Suppressor macrophage treated with lipopolysaccharide for 4 hours (primary cell): ENCODE data around the gene IRF1.
A peak's percentile ranks its signal among the peaks of the same experiment; 100 is the strongest.

Source experiments
- DNase-seq: peaks from one replicate; pipeline ENCODE4 v3.0.0-alpha.2; 2020

IRF1 gene

GRCh38 chr5:132500244-132500930 is 9.8 kb upstream of the IRF1 start:
- DNase-seq: no peak

GRCh38 chr5:132499440-132500243 is 9.1 kb upstream of the IRF1 start:
- no peak for DNase-seq

- DNase-seq: no peak
Measured at GRCh38 chr5:132498686-132499271, 8.2 kb upstream of the IRF1 start.

- peak; percentile 93 for DNase-seq
Measured at GRCh38 chr5:132498152-132498551, 7.6 kb upstream of the IRF1 start.

- no peak for DNase-seq
Measured at GRCh38 chr5:132497488-132497997, 7.0 kb upstream of the IRF1 start.

DNA sequence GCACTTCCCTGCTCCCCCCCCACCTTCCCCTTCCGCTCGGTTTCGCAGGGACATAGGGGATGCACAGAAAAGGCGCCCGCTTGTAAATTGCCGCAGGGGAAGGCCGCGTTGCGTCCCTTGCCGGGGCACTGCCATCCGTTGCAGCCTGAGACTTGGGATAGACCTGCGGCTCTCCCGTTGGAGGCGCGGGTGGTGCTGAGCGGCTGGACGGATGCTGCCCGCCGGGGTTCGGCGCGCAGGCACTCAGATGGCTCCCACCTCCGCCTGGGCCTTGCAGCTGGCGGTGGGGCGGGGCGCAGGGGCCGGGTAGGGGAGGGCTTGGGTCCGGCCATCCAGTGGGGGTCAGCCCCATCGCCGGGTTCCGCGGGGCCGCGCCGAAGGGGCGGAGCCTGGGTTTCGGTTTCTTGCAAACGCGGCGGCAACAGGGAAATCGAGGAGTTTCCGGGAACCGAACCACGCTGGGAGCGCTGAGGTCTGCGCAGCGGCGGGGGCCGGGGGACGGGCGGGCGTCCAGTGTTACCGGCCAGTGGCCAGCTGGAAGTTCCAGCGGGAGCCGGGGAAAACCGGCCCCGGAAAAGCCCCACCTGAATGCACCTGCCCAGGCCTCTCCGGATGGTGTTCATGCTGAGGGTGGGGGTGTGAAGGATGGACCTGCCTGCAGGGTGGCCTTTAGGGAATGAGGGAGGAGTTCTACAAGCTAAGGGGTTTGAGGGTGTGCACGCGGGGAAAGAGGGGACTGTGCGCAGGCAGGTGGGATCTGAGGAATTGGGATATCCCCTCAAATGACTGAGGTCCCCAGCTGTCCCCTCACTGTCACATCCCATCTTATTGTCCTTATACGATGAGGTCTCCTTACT is 6.3 kb upstream of the IRF1 start:
- DNase-seq: peak; percentile 97

GRCh38 chr5:132496191-132496630 is 5.6 kb upstream of the IRF1 start:
- peak; percentile 91 for DNase-seq

GRCh38 chr5:132495667-132496190 is 5.2 kb upstream of the IRF1 start:
- DNase-seq: peak; percentile 94

- no peak for DNase-seq
Measured at GRCh38 chr5:132493821-132494220, 3.2 kb upstream of the IRF1 start.

GRCh38 chr5:132493241-132493640 is 2.7 kb upstream of the IRF1 start:
- no peak for DNase-seq

DNA sequence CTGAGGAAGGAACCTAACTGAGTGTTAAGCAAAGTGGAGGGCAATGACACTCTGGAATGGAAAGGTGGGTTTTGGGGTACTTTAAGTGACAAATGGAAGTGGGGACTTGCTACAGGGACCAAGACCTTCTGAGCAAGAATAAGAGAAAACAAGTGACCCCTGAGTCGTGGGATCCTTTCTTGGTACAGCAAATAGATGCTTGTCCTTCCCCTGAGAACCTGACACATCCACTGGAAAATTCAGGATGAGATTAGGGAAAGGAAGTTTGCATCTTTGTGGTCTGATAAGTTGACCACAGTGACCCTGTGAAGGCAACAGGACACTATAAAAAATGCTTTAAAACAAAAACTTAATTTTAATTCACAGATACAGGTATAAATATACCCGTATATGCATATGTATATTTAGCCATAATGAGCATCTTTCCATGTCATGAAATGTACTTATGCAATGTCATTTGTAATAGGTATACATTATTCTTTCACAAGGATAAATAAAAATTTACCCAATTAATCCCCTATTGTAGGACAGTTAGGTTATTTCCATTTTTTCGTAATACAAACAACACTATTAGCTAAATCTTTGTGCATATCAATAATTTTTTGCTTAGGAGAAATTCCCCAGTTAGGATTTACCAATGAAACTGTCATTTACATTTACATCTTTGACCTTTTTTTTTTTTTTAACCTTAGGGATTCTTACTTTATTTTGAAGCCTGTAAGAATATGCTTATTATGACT is 2.0 kb upstream of the IRF1 start:
- peak; percentile 44 for DNase-seq

DNA sequence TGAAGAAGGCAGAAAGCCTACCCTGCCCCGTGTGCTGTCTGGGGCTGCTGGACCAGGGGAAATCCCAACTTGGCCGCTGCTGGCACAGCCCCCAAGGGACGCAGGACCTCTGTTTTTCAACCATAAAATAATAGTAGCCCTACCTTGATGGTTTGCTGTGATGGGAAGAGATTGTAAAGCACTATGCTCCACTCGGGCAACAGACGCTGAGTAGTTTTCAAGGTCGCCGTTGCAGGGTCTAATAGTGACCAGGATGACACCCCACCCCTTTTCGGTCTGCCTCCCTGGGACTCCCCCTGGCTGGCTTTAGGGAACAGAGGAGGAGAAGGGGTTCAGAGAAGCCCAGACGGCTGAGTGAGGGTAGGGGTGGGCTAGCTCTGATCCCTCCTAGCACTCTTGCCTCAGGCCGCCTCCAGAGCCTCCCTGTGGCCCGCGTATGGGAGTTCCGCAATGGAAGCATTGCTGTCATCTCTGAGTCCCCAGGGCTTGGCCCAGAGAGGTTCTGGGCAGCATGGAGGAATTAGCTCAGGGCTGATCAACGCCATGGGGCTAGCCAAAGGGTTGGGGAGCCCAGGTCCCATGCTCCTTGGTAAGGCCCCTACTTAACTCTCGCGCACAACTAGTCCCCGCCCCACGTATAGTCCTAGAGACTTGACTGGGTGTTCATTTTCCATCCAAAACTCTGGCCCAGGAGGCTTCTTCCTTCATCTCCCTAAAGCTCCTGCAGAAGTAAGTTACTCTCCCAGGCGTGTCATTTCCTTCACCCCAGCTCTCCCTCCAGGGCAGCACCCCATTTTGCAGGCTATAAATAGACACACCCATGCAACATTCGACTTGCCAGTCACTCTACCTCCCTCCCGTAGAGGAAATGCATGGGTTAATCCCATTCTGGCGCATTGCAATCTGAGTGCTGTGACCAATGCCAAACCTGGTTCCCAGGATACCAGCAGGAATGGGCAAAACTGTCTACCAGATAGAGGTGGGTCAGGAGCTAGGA is 1.1 kb upstream of the IRF1 start:
- peak; percentile 59 for DNase-seq

- DNase-seq: peak; percentile 61
Measured at GRCh38 chr5:132489871-132490483, 596 bp downstream of the IRF1 start.

- no peak for DNase-seq
Measured at GRCh38 chr5:132489051-132489770, 1.4 kb downstream of the IRF1 start.

DNA sequence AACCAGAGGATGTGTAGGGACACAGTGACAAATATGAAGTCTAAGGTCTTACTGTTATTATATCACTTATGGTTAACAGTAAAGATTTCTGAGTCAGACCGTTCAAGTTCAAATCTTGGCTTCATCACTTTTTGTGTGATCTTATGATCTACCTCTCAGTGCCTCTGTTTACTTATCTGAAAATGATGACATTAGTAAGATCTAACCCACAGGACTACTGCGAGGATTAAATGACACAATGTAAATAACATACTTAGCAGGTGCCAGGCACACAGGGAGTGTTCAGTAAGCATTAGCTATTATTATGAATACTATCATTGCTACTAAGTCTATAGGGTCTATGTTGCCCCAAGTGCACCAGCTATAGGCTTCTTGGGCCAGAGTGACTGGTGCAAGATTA is 2.0 kb downstream of the IRF1 start:
- no peak for DNase-seq

- DNase-seq: peak; percentile 52
Measured at GRCh38 chr5:132487841-132488555, 2.6 kb downstream of the IRF1 start.

DNA sequence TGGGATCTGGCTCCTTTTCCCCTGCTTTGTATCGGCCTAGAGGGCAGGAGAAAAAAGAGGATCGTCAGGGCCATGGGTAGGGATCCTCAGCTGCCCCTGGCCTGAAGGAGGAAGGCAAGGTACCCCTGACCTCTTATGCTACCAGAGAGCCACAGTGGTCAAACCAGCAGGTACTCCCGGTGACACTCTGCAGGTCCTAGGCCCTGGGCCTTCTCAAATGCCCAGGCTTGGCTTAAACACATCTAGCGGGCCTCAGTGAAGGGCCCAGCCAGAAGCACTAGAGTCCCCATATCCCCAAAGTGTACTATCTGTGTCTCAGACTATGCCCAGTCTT is 3.5 kb downstream of the IRF1 start:
- DNase-seq: no peak

GRCh38 chr5:132486318-132487094 is 4.1 kb downstream of the IRF1 start:
- DNase-seq: no peak
